HEK293T (cell line): Measurements from ENCODE around the gene PDE6A.
"Not testable (repeated sequence)": the region's sequence is repeated elsewhere in the genome, so short reads cannot be mapped to it uniquely, and the experiment has no call there.

ENCODE experiments used
- CTCF ChIA-PET: fragments of 350-600 bp; formaldehyde crosslinking; extraction: SDS; loops from one replicate; lab custom pipeline; 2021; ENCODE audit warnings: antibody characterized with exemption, inconsistent platforms; lab: Yijun Ruan, JAX
- POLR2A ChIA-PET: fragments of 350-600 bp; formaldehyde crosslinking; extraction: SDS; loops from one replicate; lab custom pipeline; 2020; ENCODE audit warnings: antibody characterized with exemption, inconsistent platforms; lab: Yijun Ruan, JAX
- DNase-seq: peaks from one replicate; pipeline ENCODE4 v3.0.0; 2012; ENCODE audit warnings: mixed read lengths; ENCODE audit errors: extremely low spot score
- ARNT ChIP-seq: fragments of 450-650 bp; IDR thresholded peaks from 2 replicates; pipeline ENCODE4 v1.6.1; 2017; ENCODE audit warnings: mild to moderate bottlenecking
- BHLHE40 ChIP-seq: fragments of 450-650 bp; IDR thresholded peaks from 2 replicates; pipeline ENCODE4 v1.6.1; 2016; ENCODE audit warnings: mild to moderate bottlenecking, moderate library complexity, borderline replicate concordance
- CTBP1 ChIP-seq: fragments of 450-650 bp; IDR thresholded peaks from 2 replicates; pipeline ENCODE4 v1.6.1; 2016; ENCODE audit warnings: borderline replicate concordance
- ELF4 ChIP-seq: fragments of 450-650 bp; IDR thresholded peaks from 2 replicates; pipeline ENCODE4 v1.6.1; 2017; ENCODE audit warnings: antibody characterized with exemption
- FOXA1 ChIP-seq: fragments of 450-650 bp; IDR thresholded peaks from 2 replicates; pipeline ENCODE4 v1.6.1; 2016; ENCODE audit warnings: mild to moderate bottlenecking
- FOXK2 ChIP-seq: fragments of 450-650 bp; IDR thresholded peaks from 2 replicates; pipeline ENCODE4 v1.6.1; 2016; ENCODE audit warnings: mild to moderate bottlenecking
- FOXM1 ChIP-seq: fragments of 450-650 bp; IDR thresholded peaks from 2 replicates; pipeline ENCODE4 v1.6.1; 2017; ENCODE audit warnings: mild to moderate bottlenecking, borderline replicate concordance
- HDGF ChIP-seq: fragments of 450-650 bp; IDR thresholded peaks from 2 replicates; pipeline ENCODE4 v1.6.1; 2017; ENCODE audit warnings: antibody characterized with exemption, borderline replicate concordance
- L3MBTL2 ChIP-seq: fragments of 450-650 bp; conservative IDR thresholded peaks from 2 replicates; pipeline ENCODE4 v1.6.1; 2016; ENCODE audit warnings: mild to moderate bottlenecking
- LEF1 ChIP-seq: fragments of 450-650 bp; IDR thresholded peaks from 2 replicates; pipeline ENCODE4 v1.6.1; 2017; ENCODE audit warnings: mild to moderate bottlenecking, borderline replicate concordance
- NFRKB ChIP-seq: fragments of 450-650 bp; IDR thresholded peaks from 2 replicates; pipeline ENCODE4 v1.6.1; 2016; ENCODE audit warnings: mild to moderate bottlenecking, moderate library complexity
- SP1 ChIP-seq: fragments of 450-650 bp; IDR thresholded peaks from 2 replicates; pipeline ENCODE4 v1.6.1; 2017
- SUZ12 ChIP-seq: fragments of 450-650 bp; IDR thresholded peaks from 2 replicates; pipeline ENCODE4 v1.6.1; 2016; ENCODE audit warnings: mild to moderate bottlenecking
- TARDBP ChIP-seq: fragments of 450-650 bp; IDR thresholded peaks from 2 replicates; pipeline ENCODE4 v1.6.1; 2016
- ZNF384 ChIP-seq: fragments of 450-650 bp; IDR thresholded peaks from 2 replicates; pipeline ENCODE4 v1.6.1; 2016
- TF ChIP-seq, protein P1 (sequence below): fragments of 450-650 bp; IDR thresholded peaks from 2 replicates; pipeline ENCODE4 v1.6.1; 2016

The PDE6A gene

DNA sequence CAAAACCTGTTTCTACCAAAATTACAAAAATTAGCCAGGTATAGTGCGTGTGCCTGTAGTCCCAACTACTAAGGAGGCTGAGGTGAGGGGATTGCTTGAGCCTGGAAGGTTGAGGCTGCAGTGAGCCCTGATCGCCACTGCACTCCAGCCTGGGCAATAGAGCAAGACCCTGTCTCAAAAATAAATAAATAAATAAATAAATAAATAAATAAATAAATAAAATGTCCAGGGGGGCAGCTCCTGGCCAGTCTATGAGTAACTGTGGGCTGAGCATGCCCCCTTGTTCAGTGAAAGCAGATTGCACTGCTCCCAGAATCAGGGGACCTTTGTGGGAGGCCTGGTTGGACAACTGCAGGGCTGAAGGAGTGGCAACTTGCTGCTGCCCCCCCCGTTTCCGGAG is 62.7 kb downstream of the PDE6A start:
- CTCF ChIA-PET = no interaction called here
- no peak for TF ChIP-seq CTBP1
- TF ChIP-seq SUZ12 = no peak
- no peak for TF ChIP-seq ARNT
- no peak for TF ChIP-seq SP1
- no peak for TF ChIP-seq HDGF
- TF ChIP-seq BHLHE40 = no peak
- TF ChIP-seq FOXK2 = no peak
- no peak for TF ChIP-seq ELF4
- no peak for TF ChIP-seq FOXA1
- TF ChIP-seq NFRKB = no peak
- no peak for TF ChIP-seq L3MBTL2
- TF ChIP-seq TARDBP = no peak
- TF ChIP-seq, protein P1, sequence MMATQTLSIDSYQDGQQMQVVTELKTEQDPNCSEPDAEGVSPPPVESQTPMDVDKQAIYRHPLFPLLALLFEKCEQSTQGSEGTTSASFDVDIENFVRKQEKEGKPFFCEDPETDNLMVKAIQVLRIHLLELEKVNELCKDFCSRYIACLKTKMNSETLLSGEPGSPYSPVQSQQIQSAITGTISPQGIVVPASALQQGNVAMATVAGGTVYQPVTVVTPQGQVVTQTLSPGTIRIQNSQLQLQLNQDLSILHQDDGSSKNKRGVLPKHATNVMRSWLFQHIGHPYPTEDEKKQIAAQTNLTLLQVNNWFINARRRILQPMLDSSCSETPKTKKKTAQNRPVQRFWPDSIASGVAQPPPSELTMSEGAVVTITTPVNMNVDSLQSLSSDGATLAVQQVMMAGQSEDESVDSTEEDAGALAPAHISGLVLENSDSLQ = no peak
- DNase-seq = no peak
- POLR2A ChIA-PET = no interaction called here

DNA sequence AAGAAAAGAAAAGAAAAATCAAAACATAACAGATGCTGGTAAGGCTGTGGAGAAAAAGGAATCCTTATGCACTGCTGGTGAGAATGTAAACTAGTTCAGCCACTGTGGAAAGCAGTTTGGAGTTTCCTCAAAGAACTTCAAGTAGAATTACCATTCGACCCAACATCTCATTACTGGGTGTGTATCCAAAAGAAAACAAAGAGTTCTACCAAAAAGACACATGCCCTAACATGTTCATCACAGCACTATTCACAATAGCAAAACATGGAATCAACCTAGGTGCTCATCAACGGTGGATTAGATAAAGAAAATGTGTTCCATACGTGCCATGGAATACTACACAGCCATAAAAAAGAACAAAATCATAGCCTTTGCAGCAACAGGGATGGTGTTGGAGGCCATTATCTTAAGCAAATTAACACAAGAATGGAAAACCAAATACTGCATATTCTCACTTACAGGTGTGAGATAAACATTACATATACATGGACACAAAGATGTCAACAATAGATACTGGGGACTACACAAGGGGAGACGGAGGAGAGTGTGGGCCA is 63.4 kb downstream of the PDE6A start:
- TF ChIP-seq, protein P1 = no peak
- no peak for DNase-seq
- ChIA-PET CTCF (no interaction called here), POLR2A (no interaction called here)

DNA sequence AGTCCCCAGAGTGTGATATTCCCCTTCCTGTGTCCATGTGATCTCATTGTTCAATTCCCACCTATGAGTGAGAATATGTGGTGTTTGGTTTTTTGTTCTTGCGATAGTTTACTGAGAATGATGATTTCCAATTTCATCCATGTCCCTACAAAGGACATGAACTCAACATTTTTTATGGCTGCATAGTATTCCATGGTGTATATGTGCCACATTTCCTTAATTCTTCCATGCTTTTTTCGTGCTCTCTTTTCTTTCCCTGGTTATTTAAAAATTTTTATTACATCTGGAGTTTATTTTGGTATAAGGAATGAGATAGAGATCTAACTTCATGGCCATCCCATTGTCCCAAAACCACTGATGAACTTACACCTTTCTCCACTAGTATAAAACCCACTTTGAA is 65.0 kb downstream of the PDE6A start:
- CTCF ChIA-PET = interaction anchor here (0.9 kb wide), 1 partner anchor 223 kb away, joined by 3 read pairs; no protein-coding TSS in a partner anchor
- POLR2A ChIA-PET, DNase-seq: not testable (repeated sequence)

DNA sequence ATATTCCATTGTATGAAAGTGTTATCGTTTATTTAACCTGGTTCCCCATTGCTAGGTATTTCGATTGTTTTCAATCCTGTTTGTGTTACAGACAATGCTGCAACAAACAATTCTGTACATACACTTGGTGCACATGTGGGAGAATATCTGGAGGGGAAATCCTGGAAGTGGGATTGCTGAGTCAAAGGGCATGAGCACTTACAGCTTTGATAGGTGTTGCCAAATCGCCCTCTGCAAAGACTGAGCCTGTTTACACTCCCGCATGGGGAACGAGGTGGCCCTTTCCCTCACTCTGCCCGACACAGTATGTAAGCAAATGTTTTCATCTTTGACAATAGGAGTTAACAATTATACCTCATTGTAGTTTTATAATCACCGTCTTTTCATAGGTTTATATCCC is 66.2 kb downstream of the PDE6A start:
- ChIA-PET POLR2A (no interaction called here), CTCF (no interaction called here)
- TF ChIP-seq ARNT (no peak), SP1 (no peak), LEF1 (no peak), ZNF384 (no peak), TARDBP (no peak), ELF4 (no peak), NFRKB (no peak), FOXM1 (no peak), FOXA1 (no peak), HDGF (no peak)
- DNase-seq = no peak

DNA sequence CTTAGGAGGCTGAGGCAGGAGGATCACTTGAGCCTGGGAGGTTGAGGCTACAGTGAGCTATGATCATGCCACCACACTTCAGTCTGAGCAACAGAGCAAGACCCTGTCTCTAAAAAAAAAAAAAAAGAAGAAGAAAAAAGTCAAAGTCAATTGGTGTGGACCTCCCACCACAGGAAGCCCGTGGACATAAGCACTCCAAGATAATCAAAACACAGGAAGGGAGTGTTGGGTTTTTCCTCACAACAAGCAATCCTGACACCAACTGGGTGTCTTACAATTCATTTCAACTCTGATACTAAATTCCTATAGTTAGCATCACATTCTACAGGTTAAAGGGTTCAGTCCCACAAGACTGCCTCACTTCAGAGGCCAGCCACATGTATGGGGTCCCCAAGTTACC is 70.7 kb downstream of the PDE6A start:
- no peak for DNase-seq
- ChIA-PET POLR2A (no interaction called here), CTCF (interaction anchor here (0.8 to 1.0 kb wide), 2 partner anchors 38 to 92 kb away, joined by 3 to 4 read pairs; no protein-coding TSS in a partner anchor)
- TF ChIP-seq ARNT (no peak), SUZ12 (no peak), FOXA1 (no peak)

DNA sequence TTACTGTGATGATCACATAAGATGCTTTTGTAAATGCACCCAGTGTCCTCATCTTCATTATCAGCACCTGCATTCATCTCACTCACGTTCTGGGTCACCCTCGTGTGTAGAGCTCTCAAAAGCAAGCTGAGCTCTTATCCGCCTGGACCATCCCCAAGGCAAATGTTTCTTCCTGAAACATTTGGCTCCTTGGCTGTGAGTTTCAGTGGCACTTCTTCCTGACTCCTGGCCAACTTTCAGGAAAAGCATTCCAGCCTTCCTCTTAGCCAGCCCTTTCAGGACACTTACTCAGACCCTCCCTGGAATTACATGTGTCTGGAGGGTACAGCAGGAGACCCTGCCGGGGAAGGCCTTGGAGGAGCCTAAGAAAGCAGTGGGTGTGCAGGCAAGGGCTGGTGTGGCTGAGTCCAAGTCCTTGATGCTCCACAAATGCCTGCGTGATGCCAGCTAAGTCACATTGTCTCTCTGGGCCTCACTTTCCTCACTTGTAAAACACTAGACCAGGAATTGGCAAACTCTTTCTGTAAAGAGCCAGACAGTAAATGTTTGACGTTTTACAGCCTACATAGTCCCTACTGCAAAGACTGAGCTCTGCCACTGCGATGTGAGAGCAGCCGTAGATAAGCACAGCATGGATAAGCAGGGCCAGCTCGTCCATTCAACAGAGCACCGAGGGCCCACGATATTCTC is 72.1 kb downstream of the PDE6A start:
- POLR2A ChIA-PET = interaction anchor here (1.9 kb wide), 1 partner anchor 88 kb away, joined by 6 read pairs; the partner anchor contains the start of gene SLC26A2
- DNase-seq = no peak
- CTCF ChIA-PET = no interaction called here
- TF ChIP-seq FOXM1 (no peak), SP1 (no peak), NFRKB (no peak), BHLHE40 (no peak), L3MBTL2 (no peak), ZNF384 (no peak), HDGF (no peak)

DNA sequence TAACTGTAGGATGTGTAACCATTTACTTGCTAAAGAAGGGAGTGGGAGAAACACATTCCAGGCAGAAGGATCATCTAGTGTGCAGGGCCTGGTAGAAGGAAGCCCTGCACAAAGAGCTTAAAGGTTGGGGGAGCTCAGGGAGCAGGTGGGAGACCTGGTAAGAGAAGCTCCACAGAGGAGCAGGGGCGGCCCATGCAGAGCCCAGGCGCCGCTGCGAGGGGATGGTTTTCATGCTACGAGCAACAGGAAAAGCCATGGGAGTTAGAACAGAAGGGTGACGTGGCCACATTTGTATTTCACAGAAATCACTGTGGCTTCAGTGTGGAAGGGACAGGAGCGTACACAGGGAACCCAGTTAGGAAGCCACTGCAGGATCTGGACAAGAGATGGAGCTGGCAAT is 73.1 kb downstream of the PDE6A start:
- POLR2A ChIA-PET = interaction anchor here (1.9 kb wide), 1 partner anchor 89 kb away, joined by 6 read pairs; the partner anchor contains the start of gene SLC26A2
- CTCF ChIA-PET = interaction anchor here (0.7 kb wide), 1 partner anchor 88 kb away, joined by 3 read pairs; no protein-coding TSS in a partner anchor
- DNase-seq = no peak
- TF ChIP-seq ARNT (no peak), TARDBP (no peak), BHLHE40 (no peak), HDGF (no peak), L3MBTL2 (no peak), FOXK2 (no peak), FOXM1 (no peak), ZNF384 (no peak), LEF1 (no peak), SUZ12 (no peak), SP1 (no peak)
- TF ChIP-seq, protein P1 = no peak
